ENCODE data around the gene CD200R1.

CD200R1 gene

DNA sequence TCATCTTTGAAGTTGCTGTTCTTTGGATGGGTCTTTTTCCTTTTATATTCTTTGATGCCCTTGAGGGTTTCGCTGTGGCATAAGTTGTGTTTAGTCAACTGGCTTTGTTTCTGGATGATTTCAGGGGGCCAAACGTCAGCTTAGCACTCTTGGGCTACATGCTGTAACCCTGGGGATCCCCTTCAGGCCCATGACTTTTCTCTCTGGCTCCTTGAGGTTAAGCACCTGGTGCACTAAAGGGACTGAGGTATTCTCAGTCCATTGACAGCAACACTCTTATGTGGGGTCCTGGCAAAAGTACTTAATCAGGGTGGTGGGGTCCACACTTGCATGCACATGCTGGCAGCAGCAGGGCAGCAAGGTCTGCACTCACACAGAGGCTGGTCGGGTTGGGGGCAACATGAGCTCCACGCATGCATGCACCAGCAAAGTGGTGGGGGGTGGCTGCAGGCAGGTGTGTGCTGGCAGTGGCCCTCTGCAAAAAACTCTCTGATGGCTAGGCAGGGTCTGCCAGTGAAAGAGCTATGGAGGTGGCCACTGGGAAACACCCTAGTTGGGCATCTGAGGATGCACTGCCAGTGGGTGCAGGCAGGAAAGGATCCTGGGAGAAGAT, 90.1 kb downstream of the CD200R1 start:
- no peak for DNase-seq

GRCh38 chr3:112881891-112882290, 93.0 kb downstream of the CD200R1 start:
- no peak for DNase-seq

GRCh38 chr3:112875561-112875960, 99.3 kb downstream of the CD200R1 start:
- DNase-seq: no peak

- no peak for DNase-seq
Observed at GRCh38 chr3:112874725-112875124, 100.2 kb downstream of the CD200R1 start.

GRCh38 chr3:112873632-112874031, 101.3 kb downstream of the CD200R1 start:
- no peak for DNase-seq

DNA sequence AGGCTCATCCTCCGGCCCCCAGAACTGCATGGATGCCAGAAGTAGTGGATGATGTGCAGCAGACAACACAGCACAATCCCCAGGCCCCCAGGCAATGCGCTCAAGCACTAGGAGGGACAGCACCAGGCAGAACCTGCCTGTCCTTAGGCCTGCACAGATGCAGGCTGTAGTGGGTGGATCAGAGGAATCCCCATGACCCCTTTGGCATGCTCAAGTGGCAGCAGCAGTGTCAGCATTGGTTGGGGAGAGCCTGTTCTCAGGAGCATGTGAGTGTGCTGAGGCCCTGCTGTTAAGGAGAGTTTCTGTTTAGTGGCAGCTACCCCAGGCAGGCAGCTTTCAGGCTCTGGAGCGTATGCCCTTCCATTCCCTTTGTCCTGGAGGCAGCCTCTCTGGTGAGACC, 103.2 kb downstream of the CD200R1 start:
- DNase-seq: no peak

Data from CD4-positive, alpha-beta T cell treated with Interleukin-21 for 1 hour (primary cell).